ENCODE measurements around the gene TMEM184B. TPM values are rescaled to one million over a fixed set of nuclear protein-coding genes. Genes with fewer than 3 reads are reported as not detected.

The TMEM184B gene
- total and polyA plus RNA-seq, 2 donors (not counting 1 experiment from before 2014, with no cell fraction given) = 9.9 to 24.7 TPM

- Histone ChIP-seq H3K27me3 (replicated peaks in 1 of 4; ENCODE audit: control extremely low read depth in 1 of 4, control insufficient read depth in 3 of 4, insufficient read depth in 4 of 4, low read length in 3 of 4) (no peaks in the 10 kb centered on the region), H2AFZ (ENCODE audit: insufficient read depth, low read depth, low read length, poor library complexity, severe bottlenecking) (peak within 1 kb of the TSS; percentile 83), H3K4me3 (ENCODE audit: control extremely low read depth in 1 of 5, extremely low read depth in 1 of 5, insufficient read depth in 1 of 5, low read depth in 2 of 5, low read length in 4 of 5) (peak within 1 kb of the TSS; percentile 73 to 88 (median 79)), H3K4me1 (ENCODE audit: control insufficient read depth in 2 of 2, insufficient read depth in 2 of 2, low read length in 2 of 2) (peaks cover 23 to 29% of the 10 kb centered on the region in 2 donors), H3K79me2 (ENCODE audit: control insufficient read depth, insufficient read depth, low read length) (peaks cover 7% of the 10 kb centered on the region), H3K4me2 (replicated peaks; ENCODE audit: low read depth, low read length, poor library complexity, severe bottlenecking) (peak within 1 kb of the TSS; percentile 89), H3K27ac (ENCODE audit: low read length in 2 of 2) (peak within 1 kb of the TSS; percentile 64 to 67), H3K36me3 (replicated peaks in 1 of 2; ENCODE audit: control extremely low read depth in 1 of 2, control insufficient read depth in 1 of 2, extremely low read depth in 1 of 2, insufficient read depth in 2 of 2, low read length in 1 of 2) (no peaks in the 10 kb centered on the region), H3K9me3 (ENCODE audit: control extremely low read depth in 1 of 3, control insufficient read depth in 2 of 3, insufficient read depth in 1 of 3, low read length in 2 of 3) (no peaks in the 10 kb centered on the region), H3K9ac (ENCODE audit: low read length) (peak within 1 kb of the TSS; percentile 75), H4K20me1 (ENCODE audit: control insufficient read depth, insufficient read depth, low read length, poor library complexity, severe bottlenecking) (no peaks in the 10 kb centered on the region)
- peak within 1 kb of the TSS; percentile 89 for H3K4me3 Mint-ChIP-seq
- intact Hi-C loops (cut with micrococcal nuclease) = loop anchor here (1.0 to 10.0 kb wide), 8 partner anchors 19 to 523 kb away; partner anchors contain the start of genes DDX17, GTPBP1, JOSD1 and MAFF
- peak; percentile 96 for ATAC-seq (ENCODE audit: low read depth)
- H3K9me3 Mint-ChIP-seq (ENCODE audit: insufficient read depth) = no peaks in the 10 kb centered on the region
- ChIA-PET POLR2A (interaction anchor here (0.5 to 2.2 kb wide), 6 partner anchors 11 to 524 kb away, joined by 3 to 20 read pairs (median 4); partner anchors contain the start of genes GTPBP1, MAFF and TMEM184B), CTCF (interaction anchor here (1.0 to 1.2 kb wide), 3 partner anchors 20 to 130 kb away, joined by 3 to 5 read pairs (median 3); partner anchors contain the start of gene MAFF)
- peaks cover 36% of the 10 kb centered on the region for H3K4me1 Mint-ChIP-seq
- H3K27me3 Mint-ChIP-seq = peaks cover 7% of the 10 kb centered on the region
- H3K27ac Mint-ChIP-seq = peak within 1 kb of the TSS; percentile 93
- DNase-seq = peak; percentile 98
- TF ChIP-seq EZH2 (IDR thresholded peaks at IDR 0.05; ENCODE audit: borderline replicate concordance, insufficient read depth, low read depth, low read length, poor library complexity, severe bottlenecking) = no peak
- no peak for TF ChIP-seq CTCF (IDR thresholded peaks at IDR 0.05)
- under 1% methylated on average over 44 of the region's 48 CpGs for WGBS (ENCODE audit: insufficient coverage)
Measured at GRCh38 chr22:38181453-38182200, 91.2 kb downstream of the TMEM184B start, which contains the start of gene PLA2G6. PLA2G6 (minus strand) TSS chr22:38181830; CDS start chr22:38169426, 12,404 bp downstream.
